ENCODE measurements around the gene RNF183.

The RNF183 gene

GRCh38 chr9:113302792-113303418 lies at the start of gene RNF183:
RNF183 (minus strand) TSS chr9:113303376; CDS start chr9:113298184, 5,192 bp downstream.
- DNase-seq (ENCODE audit: low read depth in 2 of 3, low spot score in 1 of 3) = no peak

- no peak for DNase-seq (ENCODE audit: low read depth in 2 of 3, low spot score in 1 of 3)
Observed at GRCh38 chr9:113352411-113352810, 49.2 kb upstream of the RNF183 start.

GRCh38 chr9:113352006-113352405 lies 48.8 kb upstream of the RNF183 start:
- no peak for DNase-seq (ENCODE audit: low read depth in 2 of 3, low spot score in 1 of 3)

GRCh38 chr9:113350937-113351336 lies 47.8 kb upstream of the RNF183 start:
- no peak for DNase-seq (ENCODE audit: low read depth in 2 of 3, low spot score in 1 of 3)

- no peak for DNase-seq (ENCODE audit: low read depth in 2 of 3, low spot score in 1 of 3)
Observed at GRCh38 chr9:113350107-113350661, 47.0 kb upstream of the RNF183 start.

- no peak for DNase-seq (ENCODE audit: low read depth in 2 of 3, low spot score in 1 of 3)
Observed at GRCh38 chr9:113349445-113350094, 46.4 kb upstream of the RNF183 start, which contains the start of gene BSPRY. BSPRY (plus strand) TSS chr9:113349541; CDS start chr9:113349580, 39 bp downstream.

- DNase-seq (ENCODE audit: low read depth in 2 of 3, low spot score in 1 of 3) = no peak
Observed at GRCh38 chr9:113349066-113349444, 45.9 kb upstream of the RNF183 start.

GRCh38 chr9:113348437-113348836 lies 45.3 kb upstream of the RNF183 start:
- DNase-seq (ENCODE audit: low read depth in 2 of 3, low spot score in 1 of 3) = no peak

GRCh38 chr9:113345671-113346070 lies 42.5 kb upstream of the RNF183 start:
- DNase-seq (ENCODE audit: low read depth in 2 of 3, low spot score in 1 of 3) = no peak

GRCh38 chr9:113345190-113345589 lies 42.0 kb upstream of the RNF183 start:
- no peak for DNase-seq (ENCODE audit: low read depth in 2 of 3, low spot score in 1 of 3)

- DNase-seq (ENCODE audit: low read depth in 2 of 3, low spot score in 1 of 3) = no peak
Observed at GRCh38 chr9:113343732-113344231, 40.6 kb upstream of the RNF183 start.

- no peak for DNase-seq (ENCODE audit: low read depth in 2 of 3, low spot score in 1 of 3)
Observed at GRCh38 chr9:113341712-113342410, 38.7 kb upstream of the RNF183 start.

- peak; percentile 76 to 85 (median 79) for DNase-seq (ENCODE audit: low read depth in 2 of 3, low spot score in 1 of 3)
Observed at GRCh38 chr9:113340011-113340699, 37.0 kb upstream of the RNF183 start, which contains the start of gene WDR31. WDR31 (minus strand) TSS chr9:113340275; CDS start chr9:113332022, 8,253 bp downstream.

GRCh38 chr9:113337714-113338113 lies 34.5 kb upstream of the RNF183 start:
- no peak for DNase-seq (ENCODE audit: low read depth in 2 of 3, low spot score in 1 of 3)

- DNase-seq (ENCODE audit: low read depth in 2 of 3, low spot score in 1 of 3) = no peak
Observed at GRCh38 chr9:113331780-113332179, 28.6 kb upstream of the RNF183 start.

- no peak for DNase-seq (ENCODE audit: low read depth in 2 of 3, low spot score in 1 of 3)
Observed at GRCh38 chr9:113328045-113328782, 25.0 kb upstream of the RNF183 start.

GRCh38 chr9:113326230-113326629 lies 23.1 kb upstream of the RNF183 start:
- no peak for DNase-seq (ENCODE audit: low read depth in 2 of 3, low spot score in 1 of 3)

- DNase-seq (ENCODE audit: low read depth in 2 of 3, low spot score in 1 of 3) = no peak
Observed at GRCh38 chr9:113322671-113323070, 19.5 kb upstream of the RNF183 start.

GRCh38 chr9:113320051-113320450 lies 16.9 kb upstream of the RNF183 start:
- DNase-seq (ENCODE audit: low read depth in 2 of 3, low spot score in 1 of 3) = no peak

- no peak for DNase-seq (ENCODE audit: low read depth in 2 of 3, low spot score in 1 of 3)
Observed at GRCh38 chr9:113319054-113319453, 15.9 kb upstream of the RNF183 start.
